Stimulated activated naive CD8-positive, alpha-beta T cell treated with anti-CD3 and anti-CD28 coated beads, Interleukin-15, Interleukin-2, amounts not matched to agents 100 ng/mL and 50 ng/mL, for 24 hours (primary cell): Measurements from ENCODE around the gene ZNF639.
A peak's percentile ranks its signal among the peaks of the same experiment; 100 is the strongest.

Experiments used
- H3K27ac Mint-ChIP-seq: one replicate; pipeline ENCODE4 v1.8.0; 2021; ENCODE audit warnings: mild to moderate bottlenecking, mixed read lengths
- H3K27me3 Mint-ChIP-seq: one replicate; pipeline ENCODE4 v1.8.0; 2021; ENCODE audit warnings: mixed read lengths
- H3K36me3 Mint-ChIP-seq: one replicate; pipeline ENCODE4 v1.8.0; 2021; ENCODE audit warnings: low read depth, mixed read lengths
- H3K4me1 Mint-ChIP-seq: one replicate; pipeline ENCODE4 v1.8.0; 2021; ENCODE audit warnings: low read depth, mixed read lengths
- H3K4me3 Mint-ChIP-seq: one replicate; pipeline ENCODE4 v1.8.0; 2021; ENCODE audit warnings: mild to moderate bottlenecking, mixed read lengths
- H3K9me3 Mint-ChIP-seq: one replicate; pipeline ENCODE4 v1.8.0; 2021; ENCODE audit warnings: mixed read lengths

The ZNF639 gene

GRCh38 chr3:179336345-179336929 lies 13.6 kb downstream of the ZNF639 start:
- Mint-ChIP-seq H3K27me3 (no peaks in the 10 kb centered on the region), H3K4me1 (no peaks in the 10 kb centered on the region), H3K27ac (no peak overlapping the region), H3K4me3 (no peak overlapping the region), H3K36me3 (peaks cover 61% of the 10 kb centered on the region), H3K9me3 (no peaks in the 10 kb centered on the region)

GRCh38 chr3:179347345-179348194 lies 24.7 kb downstream of the ZNF639 start, which contains the start of gene MFN1:
Gene MFN1 (plus strand): TSS chr3:179347709. CDS start chr3:179348852, 1,143 bp downstream.
- Mint-ChIP-seq H3K27me3 (no peaks in the 10 kb centered on the region), H3K9me3 (no peaks in the 10 kb centered on the region), H3K4me3 (peak within 1 kb of the TSS; percentile 99), H3K36me3 (peaks cover 28% of the 10 kb centered on the region), H3K4me1 (peaks cover 24% of the 10 kb centered on the region), H3K27ac (peak within 1 kb of the TSS; percentile 95)

- H3K27me3 Mint-ChIP-seq = no peaks in the 10 kb centered on the region
- H3K4me3 Mint-ChIP-seq = peak overlapping the region; percentile 99
- H3K9me3 Mint-ChIP-seq = no peaks in the 10 kb centered on the region
- peaks cover 24% of the 10 kb centered on the region for H3K4me1 Mint-ChIP-seq
- H3K36me3 Mint-ChIP-seq = peaks cover 33% of the 10 kb centered on the region
- peak overlapping the region; percentile 95 for H3K27ac Mint-ChIP-seq
These were observed 25.6 kb downstream of the ZNF639 start for GRCh38 chr3:179348325-179349013.

- Mint-ChIP-seq H3K4me1 (peaks cover 15% of the 10 kb centered on the region), H3K36me3 (peaks cover 67% of the 10 kb centered on the region), H3K4me3 (no peak overlapping the region), H3K9me3 (no peaks in the 10 kb centered on the region), H3K27ac (peak overlapping the region; percentile 50), H3K27me3 (no peaks in the 10 kb centered on the region)
These were observed 33.2 kb downstream of the ZNF639 start for GRCh38 chr3:179355996-179356395.

- Mint-ChIP-seq H3K4me1 (no peaks in the 10 kb centered on the region), H3K36me3 (peaks cover 53% of the 10 kb centered on the region), H3K9me3 (no peaks in the 10 kb centered on the region), H3K27ac (no peak overlapping the region), H3K4me3 (no peak overlapping the region), H3K27me3 (no peaks in the 10 kb centered on the region)
These were observed 40.5 kb downstream of the ZNF639 start for GRCh38 chr3:179363332-179363731.

GRCh38 chr3:179369621-179370020 lies 46.8 kb downstream of the ZNF639 start:
- no peak overlapping the region for H3K4me3 Mint-ChIP-seq
- H3K27ac Mint-ChIP-seq = no peak overlapping the region
- H3K27me3 Mint-ChIP-seq = no peaks in the 10 kb centered on the region
- peaks cover 36% of the 10 kb centered on the region for H3K36me3 Mint-ChIP-seq
- H3K9me3 Mint-ChIP-seq = no peaks in the 10 kb centered on the region
- H3K4me1 Mint-ChIP-seq = no peaks in the 10 kb centered on the region

- no peak overlapping the region for H3K4me3 Mint-ChIP-seq
- no peaks in the 10 kb centered on the region for H3K27me3 Mint-ChIP-seq
- no peak overlapping the region for H3K27ac Mint-ChIP-seq
- no peaks in the 10 kb centered on the region for H3K4me1 Mint-ChIP-seq
- H3K36me3 Mint-ChIP-seq = peaks cover 40% of the 10 kb centered on the region
- H3K9me3 Mint-ChIP-seq = no peaks in the 10 kb centered on the region
These were observed 51.1 kb downstream of the ZNF639 start for GRCh38 chr3:179373938-179374337.

- H3K9me3 Mint-ChIP-seq = no peaks in the 10 kb centered on the region
- no peak overlapping the region for H3K4me3 Mint-ChIP-seq
- no peaks in the 10 kb centered on the region for H3K27me3 Mint-ChIP-seq
- H3K36me3 Mint-ChIP-seq = peaks cover 50% of the 10 kb centered on the region
- H3K4me1 Mint-ChIP-seq = no peaks in the 10 kb centered on the region
- H3K27ac Mint-ChIP-seq = no peak overlapping the region
These were observed 52.5 kb downstream of the ZNF639 start for GRCh38 chr3:179375091-179375999.

GRCh38 chr3:179376474-179376873 lies 53.6 kb downstream of the ZNF639 start:
- Mint-ChIP-seq H3K4me3 (no peak overlapping the region), H3K4me1 (no peaks in the 10 kb centered on the region)

More at GRCh38 chr3:179376474-179376873, 53.6 kb downstream of the ZNF639 start:
- Mint-ChIP-seq H3K27me3 (no peaks in the 10 kb centered on the region), H3K9me3 (no peaks in the 10 kb centered on the region), H3K36me3 (peaks cover 53% of the 10 kb centered on the region), H3K27ac (no peak overlapping the region)
